ENCODE data around the gene ZC3H12C. TPM values are rescaled to one million over a fixed set of nuclear protein-coding genes. Genes with fewer than 3 reads are reported as not detected.

ZC3H12C gene
- total RNA-seq, 2 experiments from 2014 or later: 0.05 to 0.17 TPM

DNA sequence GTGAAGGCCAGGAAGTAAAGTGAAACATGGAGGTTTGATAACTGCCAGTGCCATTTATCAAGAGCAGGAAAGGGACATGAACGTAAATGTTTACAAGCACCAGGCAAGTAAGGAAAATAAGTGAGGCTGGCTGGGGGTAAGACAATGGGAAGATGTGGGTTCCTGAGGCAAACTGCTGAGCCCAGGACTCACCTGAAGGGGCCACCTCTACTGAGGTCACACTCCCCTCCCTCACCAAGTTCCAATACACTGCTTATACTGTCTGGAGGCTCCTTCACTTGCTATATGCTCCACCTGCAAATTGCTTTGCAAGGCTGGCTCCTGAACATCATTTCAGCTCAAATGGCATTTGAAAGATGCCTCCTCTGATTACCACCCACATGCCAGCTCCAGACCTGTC is 10.3 kb upstream of the ZC3H12C start:
- Mint-ChIP-seq H3K36me3 (ENCODE audit: low read depth) (no peaks in the 10 kb centered on the region), H3K27ac (no peak overlapping the region), H3K9me3 (no peaks in the 10 kb centered on the region), H3K27me3 (peaks cover 13% of the 10 kb centered on the region), H3K4me3 (no peak overlapping the region), H3K4me1 (ENCODE audit: low read depth) (no peaks in the 10 kb centered on the region)
- CTCF ChIA-PET: no interaction called here
- H3K27ac ChIP-seq (ENCODE audit: low read depth in 1 of 2, low read length in 2 of 2): no peak overlapping the region
- TF ChIP-seq, protein P1, sequence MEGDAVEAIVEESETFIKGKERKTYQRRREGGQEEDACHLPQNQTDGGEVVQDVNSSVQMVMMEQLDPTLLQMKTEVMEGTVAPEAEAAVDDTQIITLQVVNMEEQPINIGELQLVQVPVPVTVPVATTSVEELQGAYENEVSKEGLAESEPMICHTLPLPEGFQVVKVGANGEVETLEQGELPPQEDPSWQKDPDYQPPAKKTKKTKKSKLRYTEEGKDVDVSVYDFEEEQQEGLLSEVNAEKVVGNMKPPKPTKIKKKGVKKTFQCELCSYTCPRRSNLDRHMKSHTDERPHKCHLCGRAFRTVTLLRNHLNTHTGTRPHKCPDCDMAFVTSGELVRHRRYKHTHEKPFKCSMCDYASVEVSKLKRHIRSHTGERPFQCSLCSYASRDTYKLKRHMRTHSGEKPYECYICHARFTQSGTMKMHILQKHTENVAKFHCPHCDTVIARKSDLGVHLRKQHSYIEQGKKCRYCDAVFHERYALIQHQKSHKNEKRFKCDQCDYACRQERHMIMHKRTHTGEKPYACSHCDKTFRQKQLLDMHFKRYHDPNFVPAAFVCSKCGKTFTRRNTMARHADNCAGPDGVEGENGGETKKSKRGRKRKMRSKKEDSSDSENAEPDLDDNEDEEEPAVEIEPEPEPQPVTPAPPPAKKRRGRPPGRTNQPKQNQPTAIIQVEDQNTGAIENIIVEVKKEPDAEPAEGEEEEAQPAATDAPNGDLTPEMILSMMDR (IDR thresholded peaks at IDR 0.05): no peak
- H3K4me1 ChIP-seq (ENCODE audit: insufficient read depth, low read length): no peaks in the 10 kb centered on the region
- no peak overlapping the region for H3K4me3 ChIP-seq (ENCODE audit: low read length)
- no peak for DNase-seq
- H3K27me3 ChIP-seq (ENCODE audit: control insufficient read depth in 1 of 2, insufficient read depth in 2 of 2, low read length in 2 of 2): no peaks in the 10 kb centered on the region
- H3K36me3 ChIP-seq (ENCODE audit: insufficient read depth, low read length): no peaks in the 10 kb centered on the region
- intact Hi-C loops (cut with DNase I, micrococcal nuclease): no loop called here
- no peak for ATAC-seq (ENCODE audit: poor library complexity)
- POLR2A ChIA-PET: interaction anchor here (0.6 kb wide), 1 partner anchor 11 kb away, joined by 3 read pairs; no protein-coding TSS in a partner anchor
- peaks cover 0 to 4% of the 10 kb centered on the region in 2 experiments for H3K9me3 ChIP-seq (ENCODE audit: control insufficient read depth in 1 of 2, insufficient read depth in 1 of 2, low read length in 2 of 2)

DNA sequence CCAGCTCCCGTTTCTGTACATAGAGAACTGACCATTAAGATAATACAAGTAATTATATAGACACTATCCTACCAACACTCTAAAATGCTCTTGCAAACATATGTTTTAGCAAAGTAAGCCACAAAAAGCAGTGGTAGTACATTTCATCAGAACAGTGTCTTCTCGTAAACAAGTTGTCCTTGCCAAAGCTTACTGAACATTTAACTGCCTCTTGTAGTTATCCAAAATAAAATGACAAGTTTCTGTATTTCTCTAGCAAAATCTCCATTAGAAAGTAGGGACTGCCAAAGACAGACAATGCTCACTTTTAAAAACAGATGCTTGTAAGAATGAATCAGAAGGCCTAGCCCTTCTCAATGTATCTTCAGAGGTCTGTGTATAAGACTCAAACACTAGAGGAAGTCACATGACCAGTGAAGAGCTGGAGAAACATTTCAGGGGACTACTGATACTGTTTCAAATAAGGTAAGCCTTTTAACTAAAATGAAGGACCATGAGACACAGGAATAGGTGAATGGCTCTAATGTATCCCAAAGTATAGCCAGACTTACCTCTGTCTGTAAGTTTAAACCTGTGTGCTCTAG is 7.8 kb upstream of the ZC3H12C start:
- no peaks in the 10 kb centered on the region for H3K4me1 ChIP-seq (ENCODE audit: insufficient read depth, low read length)
- intact Hi-C loops (cut with DNase I, micrococcal nuclease): no loop called here
- no peak overlapping the region for H3K27ac Mint-ChIP-seq
- no peaks in the 10 kb centered on the region for H3K4me1 Mint-ChIP-seq (ENCODE audit: low read depth)
- H3K4me3 ChIP-seq (ENCODE audit: low read length): no peak overlapping the region
- no peak overlapping the region for H3K27ac ChIP-seq (ENCODE audit: low read depth in 1 of 2, low read length in 2 of 2)
- ChIA-PET POLR2A (no interaction called here), CTCF (no interaction called here)
- H3K36me3 ChIP-seq (ENCODE audit: insufficient read depth, low read length): no peaks in the 10 kb centered on the region
- DNase-seq (no peak), ATAC-seq (ENCODE audit: poor library complexity) (no peak)
- H3K9me3 Mint-ChIP-seq: no peaks in the 10 kb centered on the region
- H3K4me3 Mint-ChIP-seq: no peak overlapping the region
- H3K27me3 ChIP-seq (ENCODE audit: control insufficient read depth in 1 of 2, insufficient read depth in 2 of 2, low read length in 2 of 2): peaks cover 1 to 3% of the 10 kb centered on the region in 2 experiments
- H3K9me3 ChIP-seq (ENCODE audit: control insufficient read depth in 1 of 2, insufficient read depth in 1 of 2, low read length in 2 of 2): no peaks in the 10 kb centered on the region
- TF ChIP-seq, protein P1 (IDR thresholded peaks at IDR 0.05): no peak
- no peaks in the 10 kb centered on the region for H3K36me3 Mint-ChIP-seq (ENCODE audit: low read depth)
- H3K27me3 Mint-ChIP-seq: peaks cover 19% of the 10 kb centered on the region

DNA sequence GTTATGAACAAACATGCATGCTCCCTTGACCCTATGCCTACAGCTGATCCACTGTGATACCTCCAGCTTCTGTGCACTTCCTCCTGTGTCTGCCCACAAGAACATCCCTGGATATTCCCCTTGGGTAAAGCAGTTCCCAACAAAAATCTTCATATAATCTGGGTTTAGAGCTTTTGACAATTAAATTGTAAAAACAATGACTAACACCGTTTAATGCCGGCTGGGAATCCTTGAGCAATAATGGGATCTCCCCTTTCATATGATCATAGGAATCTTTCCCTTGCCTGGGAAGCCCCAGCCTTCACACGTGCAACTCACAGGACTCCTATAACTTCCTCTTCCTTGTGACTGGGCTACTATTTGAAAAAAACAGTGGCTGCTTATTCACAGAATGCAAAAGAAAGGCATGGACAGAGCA is 6.3 kb upstream of the ZC3H12C start:
- intact Hi-C loops (cut with DNase I, micrococcal nuclease): no loop called here

More for the DNA sequence above, 6.3 kb upstream of the ZC3H12C start:
- peaks cover 11 to 12% of the 10 kb centered on the region in 2 experiments for H3K27me3 ChIP-seq (ENCODE audit: control insufficient read depth in 1 of 2, insufficient read depth in 2 of 2, low read length in 2 of 2)
- H3K36me3 ChIP-seq (ENCODE audit: insufficient read depth, low read length): no peaks in the 10 kb centered on the region
- Mint-ChIP-seq H3K9me3 (no peaks in the 10 kb centered on the region), H3K27ac (no peak overlapping the region), H3K4me1 (ENCODE audit: low read depth) (no peaks in the 10 kb centered on the region), H3K4me3 (no peak overlapping the region), H3K27me3 (peaks cover 27% of the 10 kb centered on the region), H3K36me3 (ENCODE audit: low read depth) (no peaks in the 10 kb centered on the region)
- DNase-seq (peak in 2 of 14 experiments; percentile 65 to 74), ATAC-seq (ENCODE audit: poor library complexity) (no peak)
- no peaks in the 10 kb centered on the region for H3K9me3 ChIP-seq (ENCODE audit: control insufficient read depth in 1 of 2, insufficient read depth in 1 of 2, low read length in 2 of 2)
- TF ChIP-seq, protein P1 (IDR thresholded peaks at IDR 0.05): no peak
- ChIA-PET CTCF (no interaction called here), POLR2A (no interaction called here)
- H3K4me1 ChIP-seq (ENCODE audit: insufficient read depth, low read length): no peaks in the 10 kb centered on the region
- H3K4me3 ChIP-seq (ENCODE audit: low read length): no peak overlapping the region
- no peak overlapping the region for H3K27ac ChIP-seq (ENCODE audit: low read depth in 1 of 2, low read length in 2 of 2)
